T-cell (primary cell): ENCODE results near the gene SESN1. TPM values are rescaled to one million over a fixed set of nuclear protein-coding genes. Genes with fewer than 3 reads are reported as not detected.
"Not testable (repeated sequence)": the region's sequence is repeated elsewhere in the genome, so short reads cannot be mapped to it uniquely, and the experiment has no call there.

Experiments used
- ATAC-seq, 4 experiments: fragments of 200-7000 bp in 3 of 4; fragments of 150-1000 bp in 1 of 4; cut with Tn5 transposase; replicated peaks in 1 of 4; 1 replicate in 3 of 4; 2 replicates in 1 of 4; pipeline ENCODE4 v1.10.0; 2021; ENCODE audit warnings: moderate library complexity in 3 of 4, mild to moderate bottlenecking in 2 of 4, moderate number of reproducible peaks in 1 of 4
- CTCF ChIA-PET, 2 donors: fragments of 300-600 bp; sonication (Branson Sonifier 250); formaldehyde crosslinking; loops; one replicate each; lab custom pipeline; 2022; ENCODE audit warnings: antibody characterized with exemption in 2 of 2; lab: Charles Lee
- POLR2A ChIA-PET, 2 donors: fragments of 300-600 bp; sonication (Branson Sonifier 250); formaldehyde crosslinking; loops; one replicate each; lab custom pipeline; 2022; ENCODE audit warnings: antibody characterized with exemption in 2 of 2; lab: Charles Lee
- DNase-seq, 35 experiments: peaks; one replicate each; pipeline versions ENCODE4 v3.0.0 to v3.0.0-alpha.2; 2013 to 2023
- H3K27ac ChIP-seq: one replicate; pipeline ENCODE4 v1.5.1; 2013; ENCODE audit warnings: low read length
- H3K27me3 ChIP-seq, 2 experiments: replicated peaks in 1 of 2; 1 replicate in 1 of 2; 2 replicates in 1 of 2; pipeline versions ENCODE4 v1.6.1 to v1.7.0; 2013; ENCODE audit warnings: low read length in 1 of 2, mixed read lengths in 1 of 2; ENCODE audit not compliant: control insufficient read depth in 2 of 2, insufficient read depth in 2 of 2; ENCODE audit errors: extremely low read depth in 1 of 2
- H3K36me3 ChIP-seq, 2 donors: 1 replicate in 1 of 2; 2 replicates in 1 of 2; pipeline versions ENCODE4 v1.6.1 to v1.7.0; 2013; ENCODE audit warnings: low read length in 1 of 2; ENCODE audit not compliant: control insufficient read depth in 2 of 2, insufficient read depth in 1 of 2; ENCODE audit errors: extremely low read depth in 1 of 2
- H3K4me1 ChIP-seq, 2 experiments: 1 replicate in 1 of 2; 2 replicates in 1 of 2; pipeline versions ENCODE4 v1.6.1 to v1.7.0; 2013; ENCODE audit warnings: low read length in 2 of 2, mixed read lengths in 1 of 2; ENCODE audit not compliant: insufficient read depth in 2 of 2, control insufficient read depth in 1 of 2; ENCODE audit errors: extremely low read depth in 1 of 2
- H3K4me3 ChIP-seq, 2 donors: 1 replicate in 1 of 2; 2 replicates in 1 of 2; pipeline versions ENCODE4 v1.5.1 to v1.7.0; 2013; ENCODE audit warnings: mild to moderate bottlenecking in 2 of 2, low read length in 1 of 2, moderate library complexity in 1 of 2; ENCODE audit not compliant: control insufficient read depth in 1 of 2; ENCODE audit errors: extremely low read depth in 1 of 2
- H3K9me3 ChIP-seq: 2 replicates; pipeline ENCODE4 v1.7.0; 2013
- H3K27ac Mint-ChIP-seq, 2 donors: one replicate each; pipeline ENCODE4 v1.8.0; 2020 to 2021; ENCODE audit warnings: mild to moderate bottlenecking in 2 of 2, mixed read lengths in 2 of 2
- H3K27me3 Mint-ChIP-seq, 2 donors: one replicate each; pipeline ENCODE4 v1.8.0; 2021 to 2022; ENCODE audit warnings: mixed read lengths in 2 of 2
- H3K36me3 Mint-ChIP-seq: one replicate; pipeline ENCODE4 v1.8.0; 2021; ENCODE audit warnings: mixed read lengths
- H3K4me1 Mint-ChIP-seq, 3 donors: one replicate each; pipeline ENCODE4 v1.8.0; 2020 to 2022; ENCODE audit warnings: mixed read lengths in 3 of 3, mild to moderate bottlenecking in 1 of 3
- H3K4me3 Mint-ChIP-seq, 3 donors: one replicate each; pipeline ENCODE4 v1.8.0; 2020 to 2022; ENCODE audit warnings: mild to moderate bottlenecking in 3 of 3, mixed read lengths in 3 of 3, moderate library complexity in 3 of 3
- H3K9me3 Mint-ChIP-seq, 3 donors: one replicate each; pipeline ENCODE4 v1.8.0; 2020 to 2022; ENCODE audit warnings: mixed read lengths in 3 of 3
- WGBS: methylation state at CpG from one replicate; pipeline ENCODE4 v1.1.5; 2013; ENCODE audit warnings: missing lambda C conversion rate; ENCODE audit not compliant: insufficient coverage; 5-methylcytosine and 5-hydroxymethylcytosine counted together
- total RNA-seq, 35 experiments: library from RNA in 6 of 35; stranded (reverse) in 6 of 35; fragments of 120-200 nt in 1 of 35; gene quantifications; one replicate each; pipeline versions ENCODE4 v1.2.1 to v1.2.4 and lab custom pipeline; 2013 to 2026

Gene SESN1
- total RNA-seq, 5 donors from 2014 or later (not counting 1 experiment from before 2014, with no cell fraction given), result 24.2 to 75.5 (median 33.1) TPM

GRCh38 chr6:109117346-109118035 is 22.8 kb upstream of the SESN1 start:
- ChIA-PET CTCF (no interaction called here), POLR2A (no interaction called here)
- DNase-seq (no peak), ATAC-seq (no peak)
- Mint-ChIP-seq H3K27me3 (peaks cover 0 to 4% of the 10 kb centered on the region in 2 donors), H3K4me3 (no peak overlapping the region), H3K36me3 (no peaks in the 10 kb centered on the region), H3K27ac (no peak overlapping the region), H3K9me3 (no peaks in the 10 kb centered on the region), H3K4me1 (peaks cover 17 to 29% (median 18%) of the 10 kb centered on the region in 3 donors)
- H3K36me3 ChIP-seq, result no peaks in the 10 kb centered on the region
- H3K27ac ChIP-seq, result no peak overlapping the region
- H3K9me3 ChIP-seq, result no peaks in the 10 kb centered on the region
- 88% methylated on average over 2 of the region's 5 CpGs for WGBS
- H3K4me1 ChIP-seq, result no peaks in the 10 kb centered on the region
- H3K4me3 ChIP-seq, result no peak overlapping the region
- H3K27me3 ChIP-seq, result no peaks in the 10 kb centered on the region

- 67% methylated on average over 2 of the region's 3 CpGs for WGBS
Measured at GRCh38 chr6:109112663-109113062, 18.0 kb upstream of the SESN1 start.

GRCh38 chr6:109109663-109110062 is 15.0 kb upstream of the SESN1 start:
- H3K27me3 ChIP-seq, H3K4me3 ChIP-seq, POLR2A ChIA-PET, H3K4me1 ChIP-seq, H3K36me3 ChIP-seq, H3K9me3 Mint-ChIP-seq, ATAC-seq, H3K4me3 Mint-ChIP-seq, H3K27me3 Mint-ChIP-seq, H3K27ac ChIP-seq, H3K27ac Mint-ChIP-seq, H3K9me3 ChIP-seq, CTCF ChIA-PET, DNase-seq: not testable (repeated sequence)
- no CpG with 5 or more reads among the region's 8 CpGs for WGBS
- peaks cover 0 to 10% (median 9%) of the 10 kb centered on the region in 3 donors for H3K4me1 Mint-ChIP-seq
- H3K36me3 Mint-ChIP-seq, result peaks cover 15% of the 10 kb centered on the region

More at GRCh38 chr6:109112663-109113062, 18.0 kb upstream of the SESN1 start:
- H3K27me3 Mint-ChIP-seq, H3K4me3 Mint-ChIP-seq, DNase-seq, ATAC-seq, H3K4me1 ChIP-seq, H3K27me3 ChIP-seq, H3K27ac ChIP-seq, H3K9me3 ChIP-seq, H3K9me3 Mint-ChIP-seq, POLR2A ChIA-PET, H3K36me3 ChIP-seq, H3K27ac Mint-ChIP-seq, CTCF ChIA-PET, H3K4me3 ChIP-seq: not testable (repeated sequence)
- H3K4me1 Mint-ChIP-seq, result peaks cover 0 to 12% (median 10%) of the 10 kb centered on the region in 3 donors
- H3K36me3 Mint-ChIP-seq, result peaks cover 15% of the 10 kb centered on the region

GRCh38 chr6:109105681-109106080 is 11.0 kb upstream of the SESN1 start:
- H3K9me3 Mint-ChIP-seq, result no peaks in the 10 kb centered on the region
- peaks cover 15% of the 10 kb centered on the region for H3K36me3 Mint-ChIP-seq
- ChIA-PET CTCF (no interaction called here), POLR2A (no interaction called here)
- Histone ChIP-seq H3K4me1 (no peaks in the 10 kb centered on the region), H3K27me3 (no peaks in the 10 kb centered on the region), H3K36me3 (no peaks in the 10 kb centered on the region), H3K9me3 (no peaks in the 10 kb centered on the region), H3K4me3 (no peak overlapping the region), H3K27ac (no peak overlapping the region)
- DNase-seq, result no peak
- H3K4me1 Mint-ChIP-seq, result peaks cover 0 to 1% (median 0%) of the 10 kb centered on the region in 3 donors
- no peaks in the 10 kb centered on the region for H3K27me3 Mint-ChIP-seq
- no peak overlapping the region for H3K4me3 Mint-ChIP-seq
- ATAC-seq, result no peak
- no peak overlapping the region for H3K27ac Mint-ChIP-seq
- WGBS, result no CpG with 5 or more reads among the region's 5 CpGs

- CTCF ChIA-PET, result interaction anchor here in 1 of 2 donors (0.5 to 0.6 kb wide), 2 partner anchors 583 to 1366 kb away, joined by 3 read pairs; no protein-coding TSS in a partner anchor
- H3K4me3 Mint-ChIP-seq, result no peak overlapping the region
- POLR2A ChIA-PET, result no interaction called here
Measured at GRCh38 chr6:109104512-109104911, 9.9 kb upstream of the SESN1 start.

GRCh38 chr6:109103942-109104341 is 9.3 kb upstream of the SESN1 start:
- DNase-seq (no peak), ATAC-seq (no peak)
- Mint-ChIP-seq H3K36me3 (peaks cover 12% of the 10 kb centered on the region), H3K27ac (no peak overlapping the region), H3K9me3 (no peaks in the 10 kb centered on the region), H3K4me1 (peaks cover 0 to 1% (median 0%) of the 10 kb centered on the region in 3 donors), H3K27me3 (no peaks in the 10 kb centered on the region), H3K4me3 (no peak overlapping the region)
- H3K4me1 ChIP-seq, result no peaks in the 10 kb centered on the region
- ChIA-PET POLR2A (no interaction called here), CTCF (no interaction called here)
- H3K36me3 ChIP-seq, result peaks cover 0 to 2% of the 10 kb centered on the region in 2 donors
- no peaks in the 10 kb centered on the region for H3K27me3 ChIP-seq
- no peak overlapping the region for H3K27ac ChIP-seq
- H3K9me3 ChIP-seq, result no peaks in the 10 kb centered on the region
- H3K4me3 ChIP-seq, result no peak overlapping the region

More at GRCh38 chr6:109104512-109104911, 9.9 kb upstream of the SESN1 start:
- DNase-seq (no peak), ATAC-seq (no peak)
- no peaks in the 10 kb centered on the region for H3K9me3 Mint-ChIP-seq
- WGBS, result 94% methylated on average over 2 of the region's 3 CpGs
- Histone ChIP-seq H3K27me3 (no peaks in the 10 kb centered on the region), H3K9me3 (no peaks in the 10 kb centered on the region), H3K4me1 (no peaks in the 10 kb centered on the region), H3K36me3 (peaks cover 0 to 2% of the 10 kb centered on the region in 2 donors), H3K27ac (no peak overlapping the region), H3K4me3 (no peak overlapping the region)
- H3K4me1 Mint-ChIP-seq, result peaks cover 0 to 1% (median 0%) of the 10 kb centered on the region in 3 donors
- H3K36me3 Mint-ChIP-seq, result peaks cover 9% of the 10 kb centered on the region
- H3K27ac Mint-ChIP-seq, result no peak overlapping the region
- H3K27me3 Mint-ChIP-seq, result no peaks in the 10 kb centered on the region
